ENCODE results near the gene ADAMTSL3. TPM values are rescaled to one million over a fixed set of nuclear protein-coding genes. Genes with fewer than 3 reads are reported as not detected.

Gene ADAMTSL3
- total RNA-seq, 8 experiments from 2014 or later = 0.08 to 53.7 (median 0.32) TPM

DNA sequence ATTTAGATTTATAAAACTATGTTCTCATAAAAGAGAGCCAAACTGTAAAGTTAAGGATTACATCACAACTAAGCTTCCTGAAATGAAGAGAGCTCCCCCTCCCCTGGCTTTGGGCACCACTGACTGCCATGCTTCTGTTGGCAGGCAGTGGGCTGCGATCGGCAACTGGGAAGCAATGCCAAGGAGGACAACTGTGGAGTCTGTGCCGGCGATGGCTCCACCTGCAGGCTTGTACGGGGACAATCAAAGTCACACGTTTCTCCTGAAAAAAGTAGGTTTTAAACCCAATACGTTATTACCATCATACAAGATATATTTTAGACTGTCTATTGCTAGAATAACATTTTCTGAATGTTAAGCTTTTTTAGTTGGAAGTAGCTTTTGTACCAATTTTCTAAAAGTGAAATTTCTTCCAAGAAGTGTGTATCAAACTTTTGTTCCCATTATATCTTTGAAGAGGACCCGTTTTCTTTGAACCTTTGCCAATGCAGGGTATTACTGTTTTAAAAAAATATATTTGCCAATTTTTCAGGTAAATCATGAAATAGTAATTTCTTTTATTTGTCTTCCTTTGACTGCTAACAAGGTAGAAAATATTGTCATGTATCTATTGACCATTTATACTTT, 184.1 kb downstream of the ADAMTSL3 start:
- in situ Hi-C loops (cut with MboI; ENCODE audit: low pct_unique_long_range_greater_than_20kb in 2 of 9, low sequenced_read_pairs in 9 of 9, unreplicated experiment in 9 of 9) = no loop called here
- no peaks in the 10 kb centered on the region for H3K4me1 ChIP-seq (replicated peaks in 1 of 2)
- H3K27ac ChIP-seq = no peak overlapping the region
- H3K4me3 ChIP-seq = no peak overlapping the region
- peak in 3 of 8 experiments; percentile 31 to 60 (median 49) for ATAC-seq (replicated peaks in 6 of 8)
- 16 to 71% (median 38%) methylated on average over 2 to 8 of the region's 8 CpGs for WGBS, 10 experiments

DNA sequence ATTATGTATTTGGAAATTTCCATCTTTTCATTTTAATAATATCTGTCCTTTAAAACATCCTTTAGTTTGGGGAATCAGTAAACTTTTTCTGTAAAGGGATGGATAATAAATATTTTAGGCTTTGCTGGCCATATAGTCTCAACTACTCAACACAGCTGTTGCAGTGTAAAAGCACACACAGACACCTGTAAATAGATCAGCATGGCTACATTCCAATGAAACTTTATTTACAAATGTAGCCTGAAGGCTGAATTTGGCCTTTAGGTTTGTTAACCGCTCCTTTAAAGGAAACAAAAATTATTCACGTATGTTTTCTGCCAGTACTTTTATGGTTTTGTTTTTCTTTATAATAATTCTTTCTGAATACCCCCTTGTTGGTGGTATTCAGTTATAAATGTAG, 184.8 kb downstream of the ADAMTSL3 start:
- H3K4me1 ChIP-seq (replicated peaks in 1 of 2) = no peaks in the 10 kb centered on the region
- WGBS, 10 experiments = 0 to 100% (median 80%) methylated on average over 1 to 2 of the region's 2 CpGs
- ATAC-seq (replicated peaks in 6 of 8) = no peak
- no peak overlapping the region for H3K27ac ChIP-seq
- in situ Hi-C loops (cut with MboI; ENCODE audit: low pct_unique_long_range_greater_than_20kb in 2 of 9, low sequenced_read_pairs in 9 of 9, unreplicated experiment in 9 of 9) = no loop called here
- H3K4me3 ChIP-seq = no peak overlapping the region

DNA sequence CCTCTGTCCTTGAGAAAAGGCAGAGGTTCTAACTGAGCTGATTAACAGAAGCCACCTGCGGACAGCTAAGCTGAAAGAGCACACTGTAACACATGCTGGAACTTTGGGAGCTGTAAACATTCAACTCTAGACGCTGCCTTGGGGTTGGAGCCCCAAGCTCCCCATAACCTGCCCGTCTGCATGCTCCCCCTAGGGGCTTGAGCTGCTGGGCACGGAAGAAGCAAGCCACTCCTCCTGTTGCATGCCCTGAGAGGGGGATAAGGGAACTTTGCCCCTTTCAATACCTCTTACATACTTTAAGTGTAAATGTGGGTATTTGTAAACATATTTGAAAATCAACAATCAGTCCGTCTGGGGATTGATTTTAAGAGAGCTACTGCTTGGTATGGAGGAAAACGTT, 188.4 kb downstream of the ADAMTSL3 start:
- H3K4me3 ChIP-seq = no peak overlapping the region
- in situ Hi-C loops (cut with MboI; ENCODE audit: low pct_unique_long_range_greater_than_20kb in 2 of 9, low sequenced_read_pairs in 9 of 9, unreplicated experiment in 9 of 9) = no loop called here
- no peak for ATAC-seq (replicated peaks in 6 of 8)
- no peak overlapping the region for H3K27ac ChIP-seq
- no peaks in the 10 kb centered on the region for H3K4me1 ChIP-seq (replicated peaks in 1 of 2)
- WGBS, 10 experiments = 0 to 73% (median 49%) methylated on average over 1 to 6 of the region's 6 CpGs; no CpG with 5 or more reads in 1 of the 10 experiments

DNA sequence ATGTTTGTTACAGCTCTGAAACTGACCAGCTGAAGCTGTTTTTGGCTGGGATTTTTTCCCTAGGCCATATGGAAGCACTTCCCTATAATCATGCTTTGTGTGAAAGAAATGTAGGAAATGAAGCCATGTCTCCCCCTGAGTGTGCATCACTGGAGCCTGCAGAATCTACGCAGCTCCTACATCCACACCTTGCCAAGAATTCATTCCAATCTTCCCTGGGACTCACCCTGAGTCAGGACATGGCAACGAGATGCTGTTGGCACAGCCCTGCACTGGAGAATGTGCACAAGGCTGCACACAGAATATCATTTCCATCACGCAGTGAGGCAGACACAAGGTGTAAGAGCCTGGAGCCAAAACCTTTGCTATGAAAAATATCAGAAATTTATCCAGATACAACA, 189.5 kb downstream of the ADAMTSL3 start:
- H3K4me1 ChIP-seq (replicated peaks in 1 of 2) = no peaks in the 10 kb centered on the region
- H3K4me3 ChIP-seq = no peak overlapping the region
- H3K27ac ChIP-seq = no peak overlapping the region
- ATAC-seq (replicated peaks in 6 of 8) = no peak
- in situ Hi-C loops (cut with MboI; ENCODE audit: low pct_unique_long_range_greater_than_20kb in 2 of 9, low sequenced_read_pairs in 9 of 9, unreplicated experiment in 9 of 9) = no loop called here
- WGBS, 10 experiments = 14 to 100% (median 61%) methylated on average over 1 to 3 of the region's 3 CpGs; no CpG with 5 or more reads in 1 of the 10 experiments

DNA sequence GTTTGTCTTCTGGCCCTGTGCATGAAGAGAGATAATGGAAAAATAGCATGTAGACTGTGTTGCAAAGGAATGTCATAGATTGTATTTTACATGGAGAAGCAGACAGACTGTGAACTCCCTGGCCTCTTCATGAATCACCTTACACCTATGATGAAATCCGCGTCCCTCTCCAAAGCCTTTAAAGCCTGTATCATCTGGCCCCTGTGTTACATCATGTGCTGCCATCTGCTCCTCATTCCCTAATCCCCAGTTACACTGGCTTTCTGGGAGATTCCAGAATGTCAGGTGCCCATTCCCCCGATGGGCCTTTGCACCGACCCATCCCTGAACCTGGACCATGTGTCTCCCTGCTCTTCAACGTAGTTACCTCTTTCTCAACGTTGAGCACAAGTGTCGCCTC, 190.8 kb downstream of the ADAMTSL3 start:
- in situ Hi-C loops (cut with MboI; ENCODE audit: low pct_unique_long_range_greater_than_20kb in 2 of 9, low sequenced_read_pairs in 9 of 9, unreplicated experiment in 9 of 9) = no loop called here
- H3K27ac ChIP-seq = no peak overlapping the region
- H3K4me1 ChIP-seq (replicated peaks in 1 of 2) = no peaks in the 10 kb centered on the region
- ATAC-seq (replicated peaks in 6 of 8) = no peak
- no peak overlapping the region for H3K4me3 ChIP-seq
- WGBS, 10 experiments = 65 to 100% (median 87%) methylated on average over 2 to 7 of the region's 7 CpGs; no CpG with 5 or more reads in 1 of the 10 experiments

DNA sequence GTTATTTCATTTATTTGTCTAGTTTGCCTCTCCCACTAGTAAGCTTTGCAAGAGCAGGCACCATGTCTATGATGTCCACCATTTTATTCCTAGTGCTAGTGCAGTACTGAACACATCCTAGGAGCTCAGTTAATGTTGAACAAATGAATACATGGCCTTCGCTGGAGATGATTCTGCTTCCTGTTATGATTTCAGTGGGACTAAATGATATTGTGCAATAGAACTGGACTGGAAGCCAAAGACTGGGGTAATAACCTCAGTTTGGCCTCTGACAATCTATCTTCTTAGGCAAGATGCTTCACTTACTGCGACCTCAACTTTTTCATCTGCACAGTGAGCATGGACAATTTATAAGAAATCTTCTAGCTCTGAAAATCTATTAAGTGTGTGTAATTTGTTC, 191.3 kb downstream of the ADAMTSL3 start:
- no peak for ATAC-seq (replicated peaks in 6 of 8)

DNA sequence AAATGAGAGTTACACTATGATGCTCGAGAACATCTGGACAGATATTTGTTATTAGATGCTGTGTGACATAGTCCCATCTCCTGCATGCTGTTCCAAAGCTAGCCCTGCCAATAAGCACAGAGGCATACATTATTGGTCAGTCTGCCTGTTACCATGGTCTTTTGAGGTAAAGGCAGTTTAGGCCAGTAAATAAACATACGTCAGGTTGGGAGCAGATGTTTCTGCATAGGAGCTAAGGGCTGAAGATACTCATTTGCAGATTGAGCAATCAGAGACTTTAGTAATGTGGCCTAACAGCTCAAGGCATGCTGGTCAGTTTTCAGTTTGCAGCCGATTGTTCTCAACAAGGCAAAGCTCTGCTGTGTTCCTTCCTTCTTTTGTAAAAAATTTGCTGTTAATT, 192.9 kb downstream of the ADAMTSL3 start:
- peak in 4 of 8 experiments; percentile 22 to 94 (median 89) for ATAC-seq (replicated peaks in 6 of 8)
- 6 to 100% (median 45%) methylated on average over 1 to 3 of the region's 3 CpGs; no CpG with 5 or more reads in 2 of the 10 experiments for WGBS, 10 experiments
- H3K4me1 ChIP-seq (replicated peaks in 1 of 2) = no peaks in the 10 kb centered on the region
- H3K4me3 ChIP-seq = no peak overlapping the region
- no peak overlapping the region for H3K27ac ChIP-seq
- in situ Hi-C loops (cut with MboI; ENCODE audit: low pct_unique_long_range_greater_than_20kb in 2 of 9, low sequenced_read_pairs in 9 of 9, unreplicated experiment in 9 of 9) = no loop called here

More for the DNA sequence above, 191.3 kb downstream of the ADAMTSL3 start:
- H3K4me3 ChIP-seq = no peak overlapping the region
- no peaks in the 10 kb centered on the region for H3K4me1 ChIP-seq (replicated peaks in 1 of 2)
- H3K27ac ChIP-seq = no peak overlapping the region
- in situ Hi-C loops (cut with MboI; ENCODE audit: low pct_unique_long_range_greater_than_20kb in 2 of 9, low sequenced_read_pairs in 9 of 9, unreplicated experiment in 9 of 9) = no loop called here
- WGBS, 10 experiments = 0 to 100% (median 69%) methylated on average over 1 to 2 of the region's 2 CpGs; no CpG with 5 or more reads in 2 of the 10 experiments

DNA sequence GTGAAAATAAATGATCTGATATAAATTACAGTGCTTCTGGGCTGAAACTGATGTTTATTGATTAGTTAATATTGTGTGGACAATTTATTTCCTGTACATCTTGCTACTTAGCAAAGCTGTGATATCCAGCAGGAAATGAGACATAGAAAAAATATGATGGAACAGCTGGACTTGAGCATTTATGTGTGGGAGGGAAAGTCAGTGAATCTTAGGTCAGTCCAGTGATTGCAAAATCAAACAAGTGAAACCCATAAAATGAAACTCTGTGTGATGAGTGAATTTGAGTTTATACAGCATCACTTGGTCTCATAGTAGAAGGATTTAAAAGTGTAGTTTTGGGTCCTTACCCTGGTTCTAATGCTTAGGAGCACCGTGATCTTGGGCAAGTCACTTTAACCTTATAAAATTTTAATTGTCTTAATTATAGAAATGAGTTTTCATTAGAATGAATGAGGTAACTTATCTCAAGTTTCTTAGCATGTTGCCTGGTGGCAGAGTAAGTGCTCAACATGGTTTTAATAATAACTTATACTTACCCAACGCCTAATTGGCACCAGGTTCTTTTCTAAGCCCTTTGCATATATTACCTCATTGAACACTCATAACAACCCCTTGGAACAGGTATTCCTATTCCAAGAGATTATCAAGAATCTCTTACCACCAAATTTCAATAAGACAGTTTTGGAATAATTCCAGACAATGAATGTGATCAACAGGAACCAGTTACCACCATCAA, 194.6 kb downstream of the ADAMTSL3 start:
- in situ Hi-C loops (cut with MboI; ENCODE audit: low pct_unique_long_range_greater_than_20kb in 2 of 9, low sequenced_read_pairs in 9 of 9, unreplicated experiment in 9 of 9) = no loop called here
- peak in 2 of 8 experiments; percentile 10 to 27 for ATAC-seq (replicated peaks in 6 of 8)
- no peak overlapping the region for H3K27ac ChIP-seq
- H3K4me1 ChIP-seq (replicated peaks in 1 of 2) = no peaks in the 10 kb centered on the region
- H3K4me3 ChIP-seq = no peak overlapping the region
- 0 to 78% (median 43%) methylated on average over 1 to 2 of the region's 2 CpGs; no CpG with 5 or more reads in 2 of the 10 experiments for WGBS, 10 experiments

DNA sequence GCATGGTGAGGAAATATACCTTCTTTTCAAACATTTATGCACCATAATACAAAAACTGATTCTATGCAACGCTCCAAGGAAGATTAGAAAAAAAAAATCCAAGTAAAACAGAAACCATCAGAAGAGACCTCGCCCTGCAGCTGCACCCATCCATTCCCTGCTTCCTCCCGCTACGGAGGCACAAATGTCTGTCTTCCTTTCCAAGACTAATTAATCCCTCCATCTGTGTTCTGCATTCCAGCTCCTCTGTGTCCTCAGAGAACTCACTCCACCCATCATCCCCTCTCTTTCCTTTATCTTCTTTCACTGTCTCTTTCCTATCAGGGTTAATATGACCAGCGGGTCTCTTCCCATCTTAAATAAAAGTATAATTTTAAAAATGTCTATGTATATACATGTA, 196.1 kb downstream of the ADAMTSL3 start:
- in situ Hi-C loops (cut with MboI; ENCODE audit: low pct_unique_long_range_greater_than_20kb in 2 of 9, low sequenced_read_pairs in 9 of 9, unreplicated experiment in 9 of 9) = no loop called here
- ATAC-seq (replicated peaks in 6 of 8) = peak in 2 of 8 experiments; percentile 39 to 60
- 0 to 96% (median 64%) methylated on average over 2 to 5 of the region's 5 CpGs for WGBS, 10 experiments
- Histone ChIP-seq H3K4me1 (replicated peaks in 1 of 2) (no peaks in the 10 kb centered on the region), H3K4me3 (no peak overlapping the region), H3K27ac (no peak overlapping the region)

DNA sequence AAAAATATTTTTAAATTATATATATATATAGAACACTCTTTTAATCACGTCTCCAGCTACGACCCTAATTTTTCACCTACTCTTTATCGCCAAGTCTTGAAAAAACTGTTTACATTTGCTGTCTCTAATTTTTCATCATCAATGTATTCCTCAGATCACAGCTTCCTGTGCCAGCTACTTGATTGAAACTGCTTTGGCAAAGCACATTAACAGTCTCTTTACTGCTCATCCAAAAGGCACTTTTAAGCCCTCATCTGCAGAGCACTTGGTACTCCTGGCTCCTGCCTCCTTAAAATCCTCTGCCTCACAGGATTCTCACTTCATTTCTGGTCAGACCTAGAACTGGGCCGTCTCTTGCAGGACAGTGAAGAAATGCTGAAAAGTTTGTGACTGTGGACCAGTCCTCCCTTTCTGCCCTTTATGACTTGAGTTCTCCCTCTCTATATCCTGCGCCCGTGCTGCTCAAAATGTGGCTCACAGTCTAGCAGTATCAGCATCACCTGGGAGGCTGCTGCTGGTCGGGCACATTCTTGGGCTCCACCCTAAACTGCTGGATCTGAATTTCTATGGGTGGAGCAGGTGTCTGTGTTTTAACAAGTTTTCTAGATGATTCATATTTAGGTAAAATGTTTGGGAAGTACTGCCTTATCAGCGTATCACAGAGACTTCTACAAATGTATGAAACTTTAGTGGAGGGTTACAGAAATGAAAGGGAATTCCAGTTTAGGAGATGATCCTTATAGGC, 196.8 kb downstream of the ADAMTSL3 start:
- Histone ChIP-seq H3K4me3 (no peak overlapping the region), H3K27ac (no peak overlapping the region), H3K4me1 (replicated peaks in 1 of 2) (no peaks in the 10 kb centered on the region)
- in situ Hi-C loops (cut with MboI; ENCODE audit: low pct_unique_long_range_greater_than_20kb in 2 of 9, low sequenced_read_pairs in 9 of 9, unreplicated experiment in 9 of 9) = no loop called here
- 24 to 92% (median 76%) methylated on average over 2 to 8 of the region's 8 CpGs; no CpG with 5 or more reads in 2 of the 10 experiments for WGBS, 10 experiments
- peak in 2 of 8 experiments; percentile 5 to 10 for ATAC-seq (replicated peaks in 6 of 8)

DNA sequence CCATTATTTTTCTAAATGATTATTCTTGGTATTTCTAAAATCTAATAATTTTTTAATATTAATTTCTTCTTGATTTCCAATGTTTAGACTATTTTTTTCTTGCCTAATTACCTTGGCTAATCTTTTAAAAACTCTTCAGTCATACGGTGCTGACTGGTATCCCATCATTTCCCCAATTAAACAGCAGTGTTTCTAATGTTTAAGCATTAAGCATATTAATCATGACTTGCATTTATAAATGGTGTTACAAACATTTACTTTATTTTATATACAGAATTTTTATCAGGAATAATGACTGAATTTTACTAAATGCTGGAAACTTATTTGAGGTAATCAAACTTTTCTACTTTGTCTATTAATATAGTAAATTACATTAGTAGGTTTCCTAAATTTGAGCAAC, 199.3 kb downstream of the ADAMTSL3 start:
- no peak overlapping the region for H3K4me3 ChIP-seq
- in situ Hi-C loops (cut with MboI; ENCODE audit: low pct_unique_long_range_greater_than_20kb in 2 of 9, low sequenced_read_pairs in 9 of 9, unreplicated experiment in 9 of 9) = no loop called here
- H3K4me1 ChIP-seq (replicated peaks in 1 of 2) = no peaks in the 10 kb centered on the region
- 90 to 100% (median 100%) methylated on average over 1 of the region's 1 CpG; no CpG with 5 or more reads in 1 of the 10 experiments for WGBS, 10 experiments
- no peak for ATAC-seq (replicated peaks in 6 of 8)
- no peak overlapping the region for H3K27ac ChIP-seq

DNA sequence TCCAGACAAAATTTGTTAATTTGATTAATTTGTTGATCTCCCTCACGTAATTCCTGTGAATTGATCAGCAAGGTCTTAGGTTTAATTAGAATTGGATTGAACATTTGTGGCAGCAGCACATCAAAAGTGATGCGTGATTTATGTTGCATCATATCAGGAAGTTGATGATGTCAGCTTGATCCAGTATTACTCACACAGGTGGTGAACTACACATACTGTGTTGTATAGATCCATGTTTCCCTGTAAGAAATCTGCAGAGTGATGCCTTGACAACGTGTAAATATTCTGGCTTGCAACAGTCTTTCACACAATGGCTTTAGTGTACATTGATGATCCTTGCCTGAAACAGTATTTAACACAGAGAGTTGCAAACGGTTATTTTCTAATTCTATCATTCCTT, 200.4 kb downstream of the ADAMTSL3 start:
- in situ Hi-C loops (cut with MboI; ENCODE audit: low pct_unique_long_range_greater_than_20kb in 2 of 9, low sequenced_read_pairs in 9 of 9, unreplicated experiment in 9 of 9) = no loop called here
- 24 to 88% (median 69%) methylated on average over 2 to 4 of the region's 4 CpGs for WGBS, 10 experiments

More for the DNA sequence above, 200.4 kb downstream of the ADAMTSL3 start:
- no peak overlapping the region for H3K27ac ChIP-seq
- H3K4me1 ChIP-seq (replicated peaks in 1 of 2) = no peaks in the 10 kb centered on the region
- ATAC-seq (replicated peaks in 6 of 8) = peak in 1 of 8 experiments; percentile 56
- no peak overlapping the region for H3K4me3 ChIP-seq

All from motor neuron (in vitro differentiated cells).